Measurements from ENCODE around the gene ENOSF1.

The ENOSF1 gene

DNA sequence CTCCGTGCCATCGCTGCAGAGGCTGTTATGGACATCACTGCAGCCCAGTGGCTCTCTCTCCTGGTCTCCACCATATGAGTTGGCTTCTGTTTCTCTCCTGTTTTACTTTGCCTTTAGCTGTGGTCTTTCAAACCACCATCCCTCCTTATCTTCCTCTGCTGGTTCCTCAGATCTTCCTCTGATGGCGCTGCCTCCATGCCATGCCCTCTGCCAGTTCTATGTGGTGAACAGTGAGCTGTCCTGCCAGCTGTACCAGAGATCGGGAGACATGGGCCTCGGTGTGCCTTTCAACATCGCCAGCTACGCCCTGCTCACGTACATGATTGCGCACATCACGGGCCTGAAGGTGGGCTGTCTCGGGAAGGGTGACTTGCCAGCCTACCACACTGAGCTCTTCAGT lies 41.9 kb downstream of the ENOSF1 start:
- DNase-seq = no peak

DNA sequence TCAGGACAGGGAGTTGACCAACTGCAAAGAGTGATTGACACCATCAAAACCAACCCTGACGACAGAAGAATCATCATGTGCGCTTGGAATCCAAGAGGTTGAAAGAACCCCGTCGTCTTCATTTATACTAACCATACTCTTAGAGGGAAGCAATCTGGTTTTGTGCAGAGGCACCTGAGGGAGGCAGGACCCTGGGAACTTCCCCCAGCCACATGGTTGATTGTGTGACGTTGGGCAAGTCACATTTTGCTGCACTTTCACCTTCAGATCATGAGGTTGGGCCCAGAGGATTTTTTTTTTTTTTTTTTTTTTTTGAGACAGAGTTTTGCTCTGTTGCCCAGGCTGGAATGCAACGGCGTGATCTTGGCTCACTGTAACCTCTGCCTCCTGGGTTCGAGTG lies 43.4 kb downstream of the ENOSF1 start:
- DNase-seq = no peak

DNA sequence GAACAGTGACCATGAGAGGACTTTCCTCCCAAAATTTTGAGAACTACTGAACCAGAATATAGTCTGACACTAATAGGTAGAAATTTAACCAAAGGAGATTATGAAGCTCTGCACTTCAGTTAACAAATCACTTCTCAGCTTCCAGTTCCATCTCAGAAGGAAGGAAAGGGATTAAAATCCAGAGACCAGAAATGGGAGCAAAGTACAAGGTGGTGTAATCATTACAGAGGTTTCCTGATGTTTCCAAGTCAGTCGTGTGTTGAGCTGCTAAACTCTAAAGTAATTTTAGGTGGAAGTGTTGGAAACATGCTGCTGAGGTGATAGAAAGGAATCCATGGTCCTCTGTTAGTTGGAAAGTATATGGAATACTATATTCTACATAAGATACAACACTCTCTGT lies 44.2 kb downstream of the ENOSF1 start:
- DNase-seq = no peak

DNA sequence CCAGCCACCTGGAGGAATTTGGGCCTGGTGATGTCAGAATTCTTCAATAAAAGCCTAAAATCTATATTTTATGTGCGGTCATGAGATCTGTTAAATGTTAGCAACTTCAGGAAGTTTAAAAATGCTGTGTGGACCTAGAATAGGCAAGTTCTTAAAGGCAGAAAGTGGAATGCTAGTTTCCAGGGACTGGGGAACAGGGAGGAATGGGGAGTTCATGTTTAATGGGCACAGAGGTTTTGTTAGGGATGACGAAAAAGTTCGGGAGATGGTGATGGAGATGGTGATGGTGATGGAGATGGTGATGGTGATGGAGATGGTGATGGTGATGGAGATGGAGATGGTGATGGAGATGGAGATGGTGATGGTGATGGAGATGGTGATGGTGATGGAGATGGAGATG lies 45.8 kb downstream of the ENOSF1 start:
- no peak for DNase-seq

DNA sequence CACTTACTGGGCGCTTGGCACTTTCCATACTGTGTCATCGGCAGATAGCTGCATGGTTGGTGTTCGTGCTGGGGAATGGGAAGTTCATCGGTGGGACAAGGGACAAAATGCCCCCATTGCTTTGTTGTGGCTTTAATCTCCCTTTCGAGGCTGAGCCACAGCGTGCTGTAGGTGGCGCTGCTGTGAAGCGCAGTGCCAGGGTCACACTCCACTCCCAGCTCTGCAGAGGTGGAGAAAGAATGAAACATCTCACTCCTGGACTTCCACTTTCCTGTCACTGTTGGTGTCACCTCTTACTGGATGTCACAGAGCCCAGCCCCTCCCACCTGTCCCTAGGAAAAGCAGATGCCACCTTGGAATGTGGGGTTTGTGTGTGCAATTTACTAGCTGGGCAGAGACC lies 46.3 kb downstream of the ENOSF1 start:
- DNase-seq = peak in 1 of 5 donors; percentile 19

DNA sequence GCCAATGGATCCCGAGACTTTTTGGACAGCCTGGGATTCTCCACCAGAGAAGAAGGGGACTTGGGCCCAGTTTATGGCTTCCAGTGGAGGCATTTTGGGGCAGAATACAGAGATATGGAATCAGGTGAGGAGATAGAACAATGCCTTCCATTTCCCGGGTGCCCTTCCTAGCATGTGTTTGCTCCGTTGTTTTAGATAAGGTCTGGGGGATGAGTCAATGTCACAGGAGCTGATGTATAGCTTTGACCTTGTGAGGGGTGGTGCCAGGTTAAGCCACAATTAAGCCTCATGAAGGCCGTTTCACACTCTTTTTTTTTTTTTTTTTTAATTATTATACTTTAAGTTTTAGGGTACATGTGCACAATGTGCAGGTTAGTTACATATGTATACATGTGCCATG lies 50.2 kb downstream of the ENOSF1 start:
- no peak for DNase-seq

DNA sequence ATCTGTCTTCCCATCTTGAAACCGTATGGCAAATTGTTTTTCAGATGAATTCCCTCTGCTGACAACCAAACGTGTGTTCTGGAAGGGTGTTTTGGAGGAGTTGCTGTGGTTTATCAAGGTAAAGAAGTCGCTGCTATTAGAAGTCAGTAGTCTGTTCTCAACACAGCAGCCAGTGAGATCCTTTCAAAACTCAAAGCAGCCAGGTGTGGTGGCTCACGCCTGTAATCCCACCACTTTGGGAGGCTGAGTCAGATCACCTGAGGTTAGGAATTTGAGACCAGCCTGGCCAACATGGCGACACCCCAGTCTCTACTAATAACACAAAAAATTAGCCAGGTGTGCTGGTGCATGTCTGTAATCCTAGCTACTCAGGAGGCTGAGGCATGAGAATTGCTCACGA lies 52.8 kb downstream of the ENOSF1 start:
- DNase-seq = no peak

DNA sequence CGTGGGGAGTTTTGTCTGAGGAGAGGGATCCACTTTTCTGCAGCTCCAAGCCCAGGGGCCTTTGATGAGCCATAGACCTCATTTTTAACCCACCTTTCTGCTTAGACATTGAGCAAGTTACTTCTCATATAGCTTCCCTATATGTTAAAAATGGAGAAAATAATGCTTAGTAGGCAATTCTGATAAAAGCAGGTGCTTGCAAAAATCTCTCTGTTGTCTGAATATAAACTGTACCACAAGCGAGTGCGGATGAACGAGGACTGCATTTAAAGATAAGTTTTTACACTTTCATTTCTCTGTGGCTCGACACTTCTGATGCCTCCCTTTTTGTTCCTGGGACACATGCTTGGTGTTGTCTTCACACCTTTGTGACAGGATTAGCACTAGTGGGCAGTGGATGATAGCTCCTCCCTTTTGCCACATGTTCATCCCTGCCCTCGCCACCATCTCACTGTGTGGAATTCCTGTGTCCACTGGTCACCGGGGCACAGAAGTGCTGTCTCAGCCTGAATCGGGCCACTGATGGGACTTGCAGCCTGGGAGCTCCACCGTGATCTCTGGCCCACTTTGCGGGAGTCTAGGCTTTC lies 53.4 kb downstream of the ENOSF1 start:
- DNase-seq = no peak

DNA sequence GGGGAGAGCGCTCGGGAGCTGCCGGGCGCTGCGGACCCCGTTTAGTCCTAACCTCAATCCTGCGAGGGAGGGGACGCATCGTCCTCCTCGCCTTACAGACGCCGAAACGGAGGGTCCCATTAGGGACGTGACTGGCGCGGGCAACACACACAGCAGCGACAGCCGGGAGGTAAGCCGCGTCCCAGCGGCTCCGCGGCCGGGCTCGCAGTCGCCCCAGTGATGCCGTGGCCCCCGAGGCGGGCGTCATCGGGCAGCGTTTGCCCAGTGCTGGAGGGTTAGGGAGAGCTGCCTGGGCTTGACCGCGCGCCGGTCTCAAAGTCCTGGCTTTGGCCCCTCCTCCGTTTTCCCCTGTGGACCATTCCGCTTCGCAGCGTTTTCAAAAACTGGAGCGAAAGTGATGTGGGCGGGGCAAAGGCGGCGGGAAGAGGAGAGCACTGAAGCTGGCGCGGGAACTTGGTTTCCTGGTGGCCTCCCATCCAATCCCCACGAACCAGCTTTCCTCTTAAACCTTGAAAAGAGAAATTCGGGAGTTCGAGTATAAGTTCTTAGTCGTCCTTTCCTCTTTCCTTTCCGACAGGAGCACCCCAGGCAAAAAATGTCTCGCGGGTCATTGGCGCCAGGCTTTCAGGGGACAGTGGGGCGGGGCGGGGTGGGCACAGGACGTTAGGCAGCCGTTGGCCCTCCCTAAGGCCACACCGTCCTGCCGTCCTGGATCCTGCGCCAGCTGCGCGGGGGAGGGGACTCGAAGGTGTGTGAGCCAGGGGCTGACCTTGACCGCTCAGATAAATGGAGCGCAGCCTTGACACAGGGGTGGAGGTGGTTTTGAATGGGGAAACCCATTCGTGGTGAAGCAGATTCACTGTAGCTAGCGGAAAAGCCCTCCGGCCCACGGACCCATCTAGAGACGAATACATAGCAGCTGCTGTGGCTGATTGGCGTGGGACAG lies 54.2 kb downstream of the ENOSF1 start:
- DNase-seq = peak in 3 of 5 donors; percentile 17 to 85 (median 34)

DNA sequence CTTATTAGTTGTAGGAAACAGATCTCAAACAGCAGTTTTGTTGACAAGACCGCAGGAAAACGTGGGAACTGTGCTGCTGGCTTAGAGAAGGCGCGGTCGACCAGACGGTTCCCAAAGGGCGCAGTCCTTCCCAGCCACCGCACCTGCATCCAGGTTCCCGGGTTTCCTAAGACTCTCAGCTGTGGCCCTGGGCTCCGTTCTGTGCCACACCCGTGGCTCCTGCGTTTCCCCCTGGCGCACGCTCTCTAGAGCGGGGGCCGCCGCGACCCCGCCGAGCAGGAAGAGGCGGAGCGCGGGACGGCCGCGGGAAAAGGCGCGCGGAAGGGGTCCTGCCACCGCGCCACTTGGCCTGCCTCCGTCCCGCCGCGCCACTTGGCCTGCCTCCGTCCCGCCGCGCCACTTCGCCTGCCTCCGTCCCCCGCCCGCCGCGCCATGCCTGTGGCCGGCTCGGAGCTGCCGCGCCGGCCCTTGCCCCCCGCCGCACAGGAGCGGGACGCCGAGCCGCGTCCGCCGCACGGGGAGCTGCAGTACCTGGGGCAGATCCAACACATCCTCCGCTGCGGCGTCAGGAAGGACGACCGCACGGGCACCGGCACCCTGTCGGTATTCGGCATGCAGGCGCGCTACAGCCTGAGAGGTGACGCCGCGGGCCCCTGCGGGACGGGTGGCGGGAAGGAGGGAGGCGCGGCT lies 55.0 kb downstream of the ENOSF1 start, which contains the start of gene TYMS:
Gene TYMS, plus strand, starts transcription at position 343 of the 690 bp plus-strand sequence. Its CDS starts 90 bp downstream, at position 433.
- DNase-seq = peak in 2 of 5 donors; percentile 8 to 73

DNA sequence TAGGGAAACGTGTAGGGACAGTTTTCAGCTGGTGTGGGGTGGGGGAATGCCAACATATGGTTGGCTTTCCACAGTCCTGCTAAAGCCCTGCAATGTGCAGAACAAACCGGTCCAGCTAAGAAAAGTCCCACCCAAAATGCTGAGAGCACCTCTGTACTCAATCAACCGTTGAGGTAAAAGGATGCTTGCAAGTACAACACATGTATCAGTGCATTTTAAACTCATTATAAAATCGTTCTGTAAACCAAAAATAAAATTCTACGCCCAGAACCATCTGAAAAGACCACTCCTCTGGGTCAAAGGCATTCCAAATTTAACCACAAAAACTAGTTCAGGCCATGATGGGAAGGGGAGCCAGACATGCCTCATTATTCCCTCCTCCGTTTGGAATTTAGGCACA lies 57.0 kb downstream of the ENOSF1 start:
- no peak for DNase-seq

DNA sequence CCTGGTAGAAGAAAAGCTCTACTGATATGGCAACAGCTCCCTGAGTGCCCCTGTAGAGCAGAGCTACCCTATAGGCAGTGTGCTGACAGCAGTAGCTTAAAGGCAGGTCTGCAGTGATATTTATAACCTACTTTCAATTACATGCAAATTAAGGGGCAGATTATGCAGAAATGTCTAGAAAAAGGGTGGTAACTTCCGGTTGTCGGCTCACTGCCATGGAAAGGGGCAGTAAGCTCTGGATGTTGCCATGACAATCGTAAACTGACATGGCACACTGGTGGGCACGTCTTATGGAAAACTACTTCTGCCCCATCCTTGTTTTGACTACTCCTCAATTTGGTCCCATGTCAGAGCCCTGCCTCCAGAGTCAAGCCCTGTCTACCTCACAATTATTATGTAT lies 57.8 kb downstream of the ENOSF1 start:
- no peak for DNase-seq

DNA sequence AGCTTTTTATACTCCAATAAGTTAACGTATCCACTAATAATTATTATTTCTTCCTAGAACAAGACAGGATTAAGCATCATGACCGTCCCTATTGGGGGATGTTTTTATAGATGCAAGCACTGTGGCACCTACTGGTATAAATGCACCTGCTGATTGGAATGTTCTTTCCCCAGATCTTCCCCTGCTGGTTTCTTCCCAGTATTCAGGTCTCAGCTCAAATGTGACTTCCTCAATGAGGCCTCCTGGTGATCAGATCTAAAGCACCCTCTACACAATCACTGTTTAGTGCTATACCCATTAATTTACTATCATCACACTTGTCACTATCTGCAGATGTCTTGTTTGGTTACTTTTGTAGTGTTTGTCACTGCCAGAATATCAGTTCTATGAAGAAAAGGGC lies 58.9 kb downstream of the ENOSF1 start:
- DNase-seq = no peak

DNA sequence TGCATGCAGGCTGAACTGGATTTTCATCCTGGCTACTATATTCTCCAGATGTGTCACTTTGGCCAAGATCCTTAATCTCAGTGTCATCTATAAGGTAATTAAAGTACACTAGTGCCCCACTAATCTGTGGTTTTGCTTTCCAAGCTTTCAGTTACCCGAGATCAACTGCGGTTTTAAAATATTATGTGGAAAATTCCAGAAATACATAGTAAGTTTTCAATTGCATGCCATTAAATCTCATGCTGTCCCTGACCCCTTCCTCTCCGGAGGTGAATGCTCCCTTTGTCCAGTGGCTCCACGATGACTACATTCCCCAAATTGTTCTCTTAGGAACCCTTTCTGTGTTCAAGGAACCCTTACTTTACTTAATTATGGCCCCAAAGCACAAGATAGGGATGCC lies 60.3 kb downstream of the ENOSF1 start:
- DNase-seq = no peak

DNA sequence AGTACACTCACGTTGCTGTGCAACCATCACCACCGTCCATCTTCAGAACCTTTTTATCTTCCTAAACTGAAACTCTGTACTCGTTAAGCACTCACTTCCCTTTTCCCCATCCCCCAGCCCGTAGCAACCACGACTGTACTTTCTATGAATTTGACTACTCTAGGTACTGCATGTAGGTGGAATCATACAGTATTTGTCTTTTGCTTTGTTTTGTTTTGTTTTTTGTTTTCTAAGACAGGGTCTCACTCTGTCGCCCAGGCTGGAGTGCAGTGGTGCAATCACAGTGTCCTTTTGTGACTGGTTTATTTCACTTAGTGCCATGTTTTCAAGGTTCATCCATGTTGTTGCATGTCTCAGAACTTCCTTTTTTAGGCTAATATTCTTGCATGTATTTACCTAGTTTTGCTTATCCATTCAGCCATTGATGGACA lies 62.0 kb downstream of the ENOSF1 start:
- DNase-seq = peak in 1 of 5 donors; percentile 65

DNA sequence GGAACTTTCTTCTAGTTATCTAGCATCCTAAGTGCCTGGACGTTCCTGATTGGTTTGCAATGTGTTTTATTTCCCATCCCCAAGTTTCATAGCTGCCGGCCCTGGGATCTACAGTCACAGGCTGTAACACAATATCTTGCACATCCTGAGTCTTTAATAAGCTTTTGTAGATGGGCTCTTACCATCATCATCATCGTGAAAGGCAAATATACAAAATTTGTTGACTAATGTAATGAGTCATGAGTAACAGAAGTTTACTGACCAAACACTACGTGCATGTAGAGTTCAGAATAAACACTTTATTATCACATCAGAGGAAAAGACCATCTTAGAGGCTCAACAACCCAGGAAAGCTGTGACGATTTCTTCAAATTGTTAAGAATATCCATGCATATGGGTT lies 63.1 kb downstream of the ENOSF1 start:
- DNase-seq = no peak

DNA sequence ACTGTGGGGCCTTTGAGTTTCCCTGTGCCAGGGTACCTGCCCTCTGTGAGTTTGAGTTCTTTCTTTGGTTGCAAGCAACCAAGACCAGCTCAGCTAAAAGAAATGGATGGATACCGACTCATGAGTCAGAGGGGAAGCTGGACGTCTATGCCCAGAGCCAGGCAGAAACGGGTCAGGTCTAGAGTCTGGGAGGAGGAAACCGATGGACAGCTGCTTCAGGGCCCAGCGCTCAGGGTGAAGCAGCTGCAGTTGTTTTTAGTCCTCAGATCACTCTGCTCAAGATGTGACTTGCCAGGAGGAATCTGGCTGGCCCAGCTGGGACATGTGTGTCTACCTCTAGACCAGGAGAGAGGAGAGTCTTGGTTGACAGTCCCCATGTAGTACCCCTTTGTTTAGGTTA lies 65.1 kb downstream of the ENOSF1 start:
- no peak for DNase-seq

DNA sequence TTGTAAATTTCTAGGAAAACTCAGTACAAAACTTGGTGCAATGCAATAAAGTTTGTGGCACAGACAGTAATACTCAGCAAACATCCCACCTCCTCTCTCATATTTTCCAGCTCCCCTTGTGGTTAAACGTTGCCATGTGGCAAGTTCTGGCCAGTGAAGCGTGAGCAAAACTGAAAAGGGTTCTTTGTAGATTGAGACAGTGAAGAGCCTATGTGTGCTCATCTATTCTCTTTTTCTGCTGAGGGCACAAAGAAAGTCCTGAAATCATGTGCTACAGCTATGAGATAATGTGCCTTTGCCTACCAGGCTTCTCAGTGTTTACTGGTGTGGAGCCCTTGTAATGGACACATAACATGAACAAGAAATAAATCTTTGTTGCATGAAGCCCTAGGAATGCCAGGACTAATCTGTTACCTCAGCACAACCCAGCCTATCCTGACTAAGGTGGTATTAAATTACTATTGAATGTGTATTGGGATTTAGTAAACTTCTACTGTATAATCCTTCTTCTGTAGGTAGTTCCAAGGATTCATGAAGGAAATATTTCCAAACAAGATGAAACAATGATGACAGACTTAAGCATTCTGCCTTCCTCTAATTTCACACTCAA lies 67.9 kb downstream of the ENOSF1 start:
- DNase-seq = peak in 1 of 5 donors; percentile 28

DNA sequence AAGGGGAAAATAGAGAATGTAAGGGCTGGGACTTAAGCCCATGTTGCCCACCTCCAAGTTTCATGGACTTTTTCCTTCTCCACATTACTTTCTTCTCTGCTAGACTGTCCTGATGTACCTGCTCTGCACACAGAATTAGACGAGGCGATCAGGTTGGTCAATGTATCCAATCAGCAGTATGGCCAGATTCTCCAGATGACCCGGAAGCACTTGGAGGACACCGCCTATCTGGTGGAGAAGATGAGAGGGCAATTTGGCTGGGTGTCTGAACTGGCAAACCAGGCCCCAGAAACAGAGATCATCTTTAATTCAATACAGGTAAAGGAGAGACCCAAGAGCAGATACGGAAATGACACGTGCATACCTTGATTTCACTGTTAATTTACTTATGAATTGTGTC lies 71.2 kb downstream of the ENOSF1 start:
- DNase-seq = no peak

DNA sequence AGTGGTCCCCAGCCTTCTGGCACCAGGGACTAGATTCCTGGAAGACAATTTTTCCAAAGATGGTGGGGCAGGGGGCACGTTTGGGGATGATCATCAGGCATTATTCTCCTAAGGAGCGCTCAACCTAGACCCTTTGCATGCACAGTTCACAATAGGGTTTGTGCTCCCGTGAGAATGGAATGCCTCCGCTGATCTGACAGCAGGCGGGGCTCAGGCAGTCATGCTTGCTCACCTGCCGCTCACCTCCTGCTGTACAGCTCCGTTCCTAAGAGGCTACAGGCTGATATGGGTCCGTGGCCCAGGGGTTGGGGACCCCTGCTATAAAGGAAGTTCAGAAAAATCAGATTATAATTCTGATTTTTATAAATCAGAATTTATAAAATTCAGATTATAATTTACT lies 77.3 kb downstream of the ENOSF1 start:
- DNase-seq = no peak

DNA sequence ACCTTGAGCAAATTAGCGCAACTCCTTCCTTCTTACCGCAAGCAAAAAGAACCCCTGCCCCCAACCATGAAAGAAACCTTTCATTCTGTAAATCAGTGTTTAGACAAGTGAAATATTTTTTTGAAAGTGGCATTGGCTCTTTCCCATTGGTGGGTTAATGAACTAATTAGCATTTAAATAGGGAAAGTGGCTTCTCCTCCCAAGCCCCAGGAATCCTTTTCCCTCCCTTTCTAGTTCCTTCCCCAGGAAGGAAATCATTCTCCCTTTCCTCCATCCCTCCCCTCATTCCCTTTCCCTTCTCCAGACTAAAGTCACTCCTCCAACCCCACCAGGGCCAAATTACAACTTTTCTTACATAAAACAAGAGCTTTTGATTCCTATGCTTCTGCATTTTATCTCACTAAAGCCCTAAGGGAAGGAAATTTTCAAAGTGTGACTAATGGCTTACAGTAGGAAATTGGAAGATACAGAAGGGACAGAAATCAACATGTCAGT lies 77.8 kb downstream of the ENOSF1 start:
- DNase-seq = no peak

DNA sequence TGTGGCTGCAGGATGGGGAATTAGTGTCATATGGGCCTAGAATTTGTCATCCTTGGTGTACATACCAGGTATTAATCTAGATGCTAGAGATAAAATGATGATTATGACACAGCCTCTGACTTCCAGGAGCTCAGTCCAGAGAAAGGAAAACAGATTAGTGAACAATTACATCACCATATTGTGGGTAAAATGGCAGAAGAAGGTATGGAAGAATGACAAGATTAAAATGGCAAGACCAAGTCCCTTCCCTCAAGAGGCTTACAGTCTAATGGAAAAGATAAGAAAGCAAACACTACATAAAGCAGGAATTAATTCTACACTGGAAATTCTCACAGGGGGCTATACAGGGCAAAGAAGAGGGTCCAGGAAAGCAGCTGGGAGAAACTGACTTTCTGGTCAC lies 80.9 kb downstream of the ENOSF1 start:
- DNase-seq = no peak
